MM.1S (cell line): ENCODE data around the gene SLC16A7.

Experiments used
- DNase-seq: peaks from one replicate; pipeline ENCODE4 v3.0.0-alpha.2; 2015
- H2AFZ ChIP-seq: fragments of 300-600 bp; sonication (generic); 2 replicates; pipeline ENCODE4 v1.6.0; 2016; ENCODE audit warnings: antibody characterized with exemption, low read length
- H3F3A ChIP-seq: fragments of 300-600 bp; sonication (generic); 2 replicates; pipeline ENCODE4 v1.6.1; 2016; ENCODE audit warnings: mild to moderate bottlenecking, antibody characterized with exemption, low read length, moderate library complexity, mixed read lengths; ENCODE audit not compliant: insufficient read depth
- H3K27ac ChIP-seq: fragments of 300-600 bp; sonication (generic); 2 replicates; pipeline ENCODE4 v1.5.1; 2016; ENCODE audit warnings: mild to moderate bottlenecking, low read length
- H3K27me3 ChIP-seq: fragments of 300-600 bp; sonication (generic); replicated peaks from 2 replicates; pipeline ENCODE4 v1.6.0; 2016; ENCODE audit warnings: low read length; ENCODE audit not compliant: insufficient read depth
- H3K36me3 ChIP-seq: fragments of 300-600 bp; sonication (generic); replicated peaks from 2 replicates; pipeline ENCODE4 v1.6.1; 2016; ENCODE audit warnings: mild to moderate bottlenecking, low read length, mixed read lengths; ENCODE audit not compliant: insufficient read depth
- H3K4me1 ChIP-seq: fragments of 300-600 bp; sonication (generic); 2 replicates; pipeline ENCODE4 v1.6.1; 2016; ENCODE audit warnings: low read length, mixed read lengths
- H3K4me2 ChIP-seq: fragments of 300-600 bp; sonication (generic); 2 replicates; pipeline ENCODE4 v1.6.0; 2016; ENCODE audit warnings: low read depth, low read length
- H3K4me3 ChIP-seq: fragments of 300-600 bp; sonication (generic); 2 replicates; pipeline ENCODE4 v1.5.1; 2016; ENCODE audit warnings: low read length, mixed read lengths
- H3K79me2 ChIP-seq: fragments of 300-600 bp; sonication (generic); 2 replicates; pipeline ENCODE4 v1.6.1; 2016; ENCODE audit warnings: mixed run types, low read length, mixed read lengths
- H3K9ac ChIP-seq: fragments of 300-600 bp; sonication (generic); 2 replicates; pipeline ENCODE4 v1.6.1; 2016; ENCODE audit warnings: low read length, mixed read lengths
- H3K9me2 ChIP-seq: fragments of 300-600 bp; sonication (generic); replicated peaks from 2 replicates; pipeline ENCODE4 v1.6.1; 2016; ENCODE audit warnings: mild to moderate bottlenecking, low read length, mixed read lengths; ENCODE audit not compliant: insufficient read depth
- H3K9me3 ChIP-seq: fragments of 300-600 bp; sonication (generic); replicated peaks from 2 replicates; pipeline ENCODE4 v1.6.1; 2016; ENCODE audit warnings: mild to moderate bottlenecking, low read length, mixed read lengths; ENCODE audit not compliant: insufficient read depth
- H4K20me1 ChIP-seq: fragments of 300-600 bp; sonication (generic); 2 replicates; pipeline ENCODE4 v1.6.1; 2016; ENCODE audit warnings: mild to moderate bottlenecking, low read length, moderate library complexity, mixed read lengths; ENCODE audit not compliant: insufficient read depth
- CTCF ChIP-seq: fragments of 300-600 bp; sonication (generic); IDR thresholded peaks from 2 replicates; pipeline ENCODE4 v1.5.1; 2016; ENCODE audit warnings: antibody characterized with exemption, low read length, mixed read lengths
- EZH2 ChIP-seq: fragments of 300-600 bp; sonication (generic); optimal IDR thresholded peaks from 2 replicates; pipeline ENCODE3; 2017; ENCODE audit warnings: low read depth, mild to moderate bottlenecking, antibody characterized with exemption, low read length, mixed read lengths
- EZH2phosphoT487 ChIP-seq: fragments of 300-600 bp; sonication (generic); IDR thresholded peaks from 2 replicates; pipeline ENCODE4 v1.6.1; 2018; ENCODE audit warnings: antibody characterized with exemption, low read length

SLC16A7 gene

GRCh38 chr12:59665701-59666100, 69.9 kb downstream of the SLC16A7 start:
- no peak overlapping the region for H3K9ac ChIP-seq
- H2AFZ ChIP-seq, result no peak overlapping the region
- H3K9me2 ChIP-seq, result no peaks in the 10 kb centered on the region
- H3K9me3 ChIP-seq, result no peaks in the 10 kb centered on the region
- H3K4me2 ChIP-seq, result no peak overlapping the region
- H3K79me2 ChIP-seq, result no peaks in the 10 kb centered on the region
- no peaks in the 10 kb centered on the region for H3K27me3 ChIP-seq
- no peak overlapping the region for H3K4me3 ChIP-seq
- no peaks in the 10 kb centered on the region for H3K4me1 ChIP-seq
- H4K20me1 ChIP-seq, result no peaks in the 10 kb centered on the region
- TF ChIP-seq EZH2, result no peak
- TF ChIP-seq CTCF, result no peak
- H3K27ac ChIP-seq, result no peak overlapping the region
- DNase-seq, result no peak
- no peaks in the 10 kb centered on the region for H3F3A ChIP-seq
- H3K36me3 ChIP-seq, result no peaks in the 10 kb centered on the region

GRCh38 chr12:59668674-59669073, 72.8 kb downstream of the SLC16A7 start:
- no peaks in the 10 kb centered on the region for H3K79me2 ChIP-seq
- H3F3A ChIP-seq, result no peaks in the 10 kb centered on the region
- no peaks in the 10 kb centered on the region for H3K4me1 ChIP-seq
- H3K27ac ChIP-seq, result no peak overlapping the region
- no peak overlapping the region for H3K4me3 ChIP-seq
- H2AFZ ChIP-seq, result no peak overlapping the region
- no peak overlapping the region for H3K4me2 ChIP-seq
- H3K36me3 ChIP-seq, result no peaks in the 10 kb centered on the region
- TF ChIP-seq CTCF, result no peak
- no peak for TF ChIP-seq EZH2phosphoT487
- no peak for TF ChIP-seq EZH2
- no peaks in the 10 kb centered on the region for H3K9me3 ChIP-seq
- H3K27me3 ChIP-seq, result no peaks in the 10 kb centered on the region
- H3K9me2 ChIP-seq, result no peaks in the 10 kb centered on the region
- H3K9ac ChIP-seq, result no peak overlapping the region
- DNase-seq, result no peak
- H4K20me1 ChIP-seq, result no peaks in the 10 kb centered on the region

- no peaks in the 10 kb centered on the region for H3F3A ChIP-seq
- H3K27ac ChIP-seq, result no peak overlapping the region
- no peaks in the 10 kb centered on the region for H3K27me3 ChIP-seq
- H3K36me3 ChIP-seq, result no peaks in the 10 kb centered on the region
- no peak overlapping the region for H3K4me3 ChIP-seq
- no peak overlapping the region for H3K9ac ChIP-seq
- H4K20me1 ChIP-seq, result no peaks in the 10 kb centered on the region
- H3K9me3 ChIP-seq, result no peaks in the 10 kb centered on the region
- H3K4me1 ChIP-seq, result no peaks in the 10 kb centered on the region
- no peak for DNase-seq
- no peak overlapping the region for H3K4me2 ChIP-seq
- no peaks in the 10 kb centered on the region for H3K79me2 ChIP-seq
- no peak overlapping the region for H2AFZ ChIP-seq
- no peaks in the 10 kb centered on the region for H3K9me2 ChIP-seq
- TF ChIP-seq CTCF (no peak), EZH2phosphoT487 (no peak), EZH2 (no peak)
Measured at GRCh38 chr12:59672273-59672672, 76.4 kb downstream of the SLC16A7 start.

GRCh38 chr12:59675461-59675860, 79.6 kb downstream of the SLC16A7 start:
- Histone ChIP-seq H3K27me3 (no peaks in the 10 kb centered on the region), H3K79me2 (no peaks in the 10 kb centered on the region), H2AFZ (no peak overlapping the region), H3K4me2 (no peak overlapping the region), H3K9me2 (no peaks in the 10 kb centered on the region), H3K36me3 (no peaks in the 10 kb centered on the region), H3K9me3 (no peaks in the 10 kb centered on the region), H3K4me3 (no peak overlapping the region), H3K27ac (no peak overlapping the region), H3K9ac (no peak overlapping the region), H3K4me1 (no peaks in the 10 kb centered on the region), H3F3A (no peaks in the 10 kb centered on the region), H4K20me1 (no peaks in the 10 kb centered on the region)
- DNase-seq, result no peak
- TF ChIP-seq CTCF (no peak), EZH2phosphoT487 (no peak), EZH2 (no peak)
